IMR-90 (cell line): ENCODE data around the gene LHFPL3. TPM values are rescaled to one million over a fixed set of nuclear protein-coding genes. Genes with fewer than 3 reads are reported as not detected.

Experiments used
- ATAC-seq: fragments of 200-7000 bp; cut with Tn5 transposase; 2 replicates; pipeline ENCODE4 v1.9.1; 2020; ENCODE audit warnings: low read depth, mild to moderate bottlenecking, moderate library complexity
- BruUV-seq: library from RNA; stranded (reverse); fragments of 400-500 nt; replicated peaks from 2 replicates; lab custom pipeline; 2021; lab: Mats Ljungman, UMichigan
- CTCF ChIA-PET: fragments of 300-600 bp; formaldehyde crosslinking; extraction: SDS; loops from one replicate; lab custom pipeline; 2021; ENCODE audit warnings: antibody characterized with exemption; lab: Yijun Ruan, JAX
- POLR2A ChIA-PET: fragments of 300-600 bp; sonication (Branson Sonifier 250); formaldehyde crosslinking; loops from one replicate; lab custom pipeline; 2022; ENCODE audit warnings: antibody characterized with exemption; ENCODE audit not compliant: unreplicated experiment; lab: Charles Lee
- DNase-seq: peaks from one replicate; pipeline ENCODE4 v3.0.0; 2013
- H2AFZ ChIP-seq: replicated peaks from 2 replicates; pipeline ENCODE3; 2013; ENCODE audit warnings: low read length, mild to moderate bottlenecking; ENCODE audit not compliant: poor library complexity
- H2AK5ac ChIP-seq: 2 replicates; pipeline ENCODE4 v1.6.1; 2013; ENCODE audit warnings: low read depth, low read length, inconsistent platforms
- H2AK9ac ChIP-seq: replicated peaks from 2 replicates; pipeline ENCODE3; 2013; ENCODE audit warnings: mild to moderate bottlenecking, low read depth, low read length, moderate library complexity; ENCODE audit not compliant: poor library complexity
- H2BK120ac ChIP-seq: 2 replicates; pipeline ENCODE4 v1.6.1; 2013; ENCODE audit warnings: low read depth, low read length, inconsistent platforms
- H2BK15ac ChIP-seq: 3 replicates; pipeline ENCODE4 v1.6.1; 2013; ENCODE audit warnings: low read depth, low read length, inconsistent platforms
- H2BK20ac ChIP-seq: 2 replicates; pipeline ENCODE4 v1.6.1; 2013; ENCODE audit warnings: low read depth, mild to moderate bottlenecking, inconsistent platforms, low read length, moderate library complexity
- H2BK5ac ChIP-seq: 2 replicates; pipeline ENCODE4 v1.6.1; 2013; ENCODE audit warnings: mild to moderate bottlenecking, low read depth, low read length, inconsistent platforms; ENCODE audit not compliant: poor library complexity, severe bottlenecking
- H3K14ac ChIP-seq: replicated peaks from 2 replicates; pipeline ENCODE4 v1.6.1; 2013; ENCODE audit warnings: low read depth, low read length, inconsistent platforms
- H3K18ac ChIP-seq: 2 replicates; pipeline ENCODE4 v1.6.1; 2013; ENCODE audit warnings: low read depth, low read length, control low read depth
- H3K23ac ChIP-seq: 2 replicates; pipeline ENCODE4 v1.6.1; 2013; ENCODE audit warnings: low read depth, low read length, inconsistent platforms
- H3K27ac ChIP-seq: 2 replicates; pipeline ENCODE4 v1.5.1; 2013; ENCODE audit warnings: mild to moderate bottlenecking, control low read depth, low read length; ENCODE audit not compliant: insufficient read depth
- H3K27me3 ChIP-seq: 2 replicates; pipeline ENCODE4 v1.6.1; 2013; ENCODE audit warnings: low read length; ENCODE audit not compliant: control insufficient read depth, insufficient read depth
- H3K36me3 ChIP-seq: 2 replicates; pipeline ENCODE4 v1.6.1; 2013; ENCODE audit warnings: low read length, mixed read lengths; ENCODE audit not compliant: control insufficient read depth, insufficient read depth
- H3K4ac ChIP-seq: 2 replicates; pipeline ENCODE4 v1.6.1; 2013; ENCODE audit warnings: low read depth, low read length, inconsistent platforms
- H3K4me1 ChIP-seq: 2 replicates; pipeline ENCODE4 v1.6.1; 2013; ENCODE audit warnings: low read length, mixed read lengths; ENCODE audit not compliant: control insufficient read depth, insufficient read depth
- H3K4me2 ChIP-seq: 2 replicates; pipeline ENCODE4 v1.6.1; 2013; ENCODE audit warnings: low read depth, mild to moderate bottlenecking, control low read depth, low read length, moderate library complexity
- H3K4me3 ChIP-seq: 2 replicates; pipeline ENCODE4 v1.5.1; 2013; ENCODE audit warnings: low read depth, mild to moderate bottlenecking, control low read depth, low read length, moderate library complexity; ENCODE audit not compliant: insufficient read depth
- H3K56ac ChIP-seq: 2 replicates; pipeline ENCODE4 v1.6.1; 2013; ENCODE audit warnings: low read length, inconsistent platforms; ENCODE audit not compliant: insufficient read depth; ENCODE audit errors: extremely low read depth
- H3K79me1 ChIP-seq, 2 experiments: 2 replicates each; pipeline ENCODE4 v1.6.1; 2013; ENCODE audit warnings: low read length in 2 of 2, inconsistent platforms in 1 of 2, low read depth in 1 of 2
- H3K9ac ChIP-seq: 2 replicates; pipeline ENCODE4 v1.6.1; 2013; ENCODE audit warnings: low read depth, low read length, control low read depth
- H3K9me1 ChIP-seq: 2 replicates; pipeline ENCODE4 v1.6.1; 2013; ENCODE audit warnings: low read length, inconsistent platforms; ENCODE audit not compliant: insufficient read depth
- H3K9me3 ChIP-seq: 2 replicates; pipeline ENCODE4 v1.6.1; 2013; ENCODE audit warnings: low read length; ENCODE audit not compliant: control insufficient read depth, insufficient read depth
- H4K20me1 ChIP-seq: 2 replicates; pipeline ENCODE4 v1.6.1; 2013; ENCODE audit warnings: low read length, inconsistent platforms; ENCODE audit not compliant: insufficient read depth
- H4K5ac ChIP-seq: 2 replicates; pipeline ENCODE4 v1.6.1; 2013; ENCODE audit warnings: mild to moderate bottlenecking, low read depth, low read length, control low read depth
- H4K8ac ChIP-seq, 2 experiments: 2 replicates each; pipeline ENCODE4 v1.6.1; 2013; ENCODE audit warnings: low read depth in 2 of 2, low read length in 2 of 2, control low read depth in 1 of 2, inconsistent platforms in 1 of 2
- H4K91ac ChIP-seq: 2 replicates; pipeline ENCODE4 v1.6.1; 2013; ENCODE audit warnings: low read depth, low read length, inconsistent platforms; ENCODE audit not compliant: insufficient read depth
- MAFK ChIP-seq: IDR thresholded peaks from 2 replicates; pipeline ENCODE4 v1.6.1; 2012; ENCODE audit warnings: low read depth, low read length, improper control_type of control experiment
- RAD21 ChIP-seq: IDR thresholded peaks from 2 replicates; pipeline ENCODE4 v1.6.1; 2012; ENCODE audit warnings: low read length, improper control_type of control experiment
- RCOR1 ChIP-seq: IDR thresholded peaks from 2 replicates; pipeline ENCODE4 v1.6.1; 2012; ENCODE audit warnings: mild to moderate bottlenecking, low read length, improper control_type of control experiment; ENCODE audit not compliant: insufficient replicate concordance
- USF2 ChIP-seq: fragments of 150-350 bp; IDR thresholded peaks from 2 replicates; pipeline ENCODE4 v1.6.1; 2017; ENCODE audit warnings: mild to moderate bottlenecking, antibody characterized with exemption, low read length, low read depth
- dilution Hi-C: fragments of 300-500 bp; cut with HindIII; formaldehyde crosslinking; loops from one replicate; pipeline ENCODE4 v1.14.3; 2018; ENCODE audit warnings: low sequenced_read_pairs; ENCODE audit not compliant: unreplicated experiment
- in situ Hi-C: fragments of 300-500 bp; cut with MboI; formaldehyde crosslinking; loops from 3 replicates; pipeline ENCODE4 v1.14.3; 2019; ENCODE audit warnings: low sequenced_read_pairs, inconsistent platforms, mixed read lengths
- intact Hi-C: fragments of 100-400 bp; cut with micrococcal nuclease; formaldehyde crosslinking; loops from 2 replicates; pipeline ENCODE4 v1.10.0; 2022
- polyA plus RNA-seq, 3 experiments: library from polyadenylated mRNA; depleted of rRNA; stranded (reverse); fragments of >200 nt; gene quantifications; 2 replicates each; pipeline ENCODE4 v1.2.3, GENCODE V29; 2012; ENCODE audit warnings: low replicate concordance in 1 of 3
- total RNA-seq: library from RNA; depleted of rRNA; stranded (reverse); fragments of >200 nt; gene quantifications from 2 replicates; pipeline ENCODE4 v1.2.3, GENCODE V29; 2012

The LHFPL3 gene
- total and polyA plus RNA-seq, 2 of the 4 experiments (the other 2 are of a cell fraction), result not detected

- H2BK20ac ChIP-seq, result no peak overlapping the region
- H3K23ac ChIP-seq, result no peak overlapping the region
- H3K4me1 ChIP-seq, result no peaks in the 10 kb centered on the region
- H3K14ac ChIP-seq, result no peak overlapping the region
- no peak overlapping the region for H4K5ac ChIP-seq
- H3K79me1 ChIP-seq, result no peaks in the 10 kb centered on the region
- no peak overlapping the region for H3K18ac ChIP-seq
- no peak overlapping the region for H2BK15ac ChIP-seq
- no TSS peak for BruUV-seq
- H4K91ac ChIP-seq, result no peak overlapping the region
- no peak for DNase-seq
- no peaks in the 10 kb centered on the region for H3K27me3 ChIP-seq
- no peak overlapping the region for H3K4me3 ChIP-seq
- POLR2A ChIA-PET, result no interaction called here
- no peaks in the 10 kb centered on the region for H3K36me3 ChIP-seq
- no peaks in the 10 kb centered on the region for H4K20me1 ChIP-seq
- H4K8ac ChIP-seq, result no peak overlapping the region
- H3K9ac ChIP-seq, result no peak overlapping the region
- no peak overlapping the region for H2AFZ ChIP-seq
- no peak overlapping the region for H2AK9ac ChIP-seq
- dilution Hi-C loops, result no loop called here
- H3K9me1 ChIP-seq, result no peaks in the 10 kb centered on the region
- H3K4me2 ChIP-seq, result no peak overlapping the region
- no peak overlapping the region for H3K56ac ChIP-seq
- H2BK5ac ChIP-seq, result no peak overlapping the region
- TF ChIP-seq RCOR1 (no peak), USF2 (no peak), MAFK (no peak), RAD21 (no peak)
- H2AK5ac ChIP-seq, result no peak overlapping the region
- no peak for ATAC-seq
- CTCF ChIA-PET, result no interaction called here
- no peak overlapping the region for H2BK120ac ChIP-seq
- in situ Hi-C loops, result no loop called here
- H3K27ac ChIP-seq, result no peak overlapping the region
- intact Hi-C loops, result no loop called here
- H3K9me3 ChIP-seq, result no peaks in the 10 kb centered on the region
- H3K4ac ChIP-seq, result no peak overlapping the region
Observed at GRCh38 chr7:104367926-104368325, 39.5 kb downstream of the LHFPL3 start.
